ENCODE measurements around the gene TRIM63. TPM values are rescaled to one million over a fixed set of nuclear protein-coding genes. Genes with fewer than 3 reads are reported as not detected.

TRIM63 gene
- total RNA-seq, 4 donors from 2014 or later, result 0.77 to 5.4 TPM; not detected in 2

- Histone ChIP-seq H3K4me1 (peaks cover 0 to 10% of the 10 kb centered on the region in 2 donors), H3K4me3 (no peak overlapping the region), H3K27ac (no peak overlapping the region), H3K27me3 (peaks cover 11 to 14% of the 10 kb centered on the region in 2 donors), H3K9me3 (no peaks in the 10 kb centered on the region), H3K36me3 (no peaks in the 10 kb centered on the region)
- no peak for TF ChIP-seq CTCF (IDR thresholded peaks at IDR 0.05)
- TF ChIP-seq POLR2A (IDR thresholded peaks at IDR 0.05), result no peak
- intact Hi-C loops (cut with DNase I; ENCODE audit: low total_unique reads), result no loop called here
- DNase-seq, result no peak
Observed at GRCh38 chr1:26046246-26047095, 21.0 kb downstream of the TRIM63 start.

GRCh38 chr1:26045722-26046245 is 21.6 kb downstream of the TRIM63 start, which contains the start of gene SLC30A2:
SLC30A2 (minus strand) TSS chr1:26046118; CDS start chr1:26045896, 222 bp downstream.
- peaks cover 11 to 14% of the 10 kb centered on the region in 2 donors for H3K27me3 ChIP-seq
- TF ChIP-seq POLR2A (IDR thresholded peaks at IDR 0.05), result no peak
- no peak for TF ChIP-seq CTCF (IDR thresholded peaks at IDR 0.05)

GRCh38 chr1:26044971-26045721 is 22.3 kb downstream of the TRIM63 start:
- no peaks in the 10 kb centered on the region for H3K9me3 ChIP-seq
- no peak overlapping the region for H3K27ac ChIP-seq
- no peak overlapping the region for H3K4me3 ChIP-seq
- intact Hi-C loops (cut with DNase I; ENCODE audit: low total_unique reads), result no loop called here
- H3K4me1 ChIP-seq, result peaks cover 0 to 10% of the 10 kb centered on the region in 2 donors
- peaks cover 11 to 14% of the 10 kb centered on the region in 2 donors for H3K27me3 ChIP-seq
- no peak for DNase-seq
- no peak for TF ChIP-seq POLR2A (IDR thresholded peaks at IDR 0.05)
- TF ChIP-seq CTCF (IDR thresholded peaks at IDR 0.05), result no peak
- no peaks in the 10 kb centered on the region for H3K36me3 ChIP-seq

More at GRCh38 chr1:26045722-26046245, 21.6 kb downstream of the TRIM63 start, which contains the start of gene SLC30A2:
- no peaks in the 10 kb centered on the region for H3K9me3 ChIP-seq
- DNase-seq, result no peak
- no peak within 1 kb of the TSS for H3K27ac ChIP-seq
- no peak within 1 kb of the TSS for H3K4me3 ChIP-seq
- peaks cover 0 to 10% of the 10 kb centered on the region in 2 donors for H3K4me1 ChIP-seq
- intact Hi-C loops (cut with DNase I; ENCODE audit: low total_unique reads), result no loop called here
- H3K36me3 ChIP-seq, result no peaks in the 10 kb centered on the region

GRCh38 chr1:26044414-26044813 is 23.0 kb downstream of the TRIM63 start:
- H3K9me3 ChIP-seq, result no peaks in the 10 kb centered on the region
- H3K27me3 ChIP-seq, result peaks cover 11 to 14% of the 10 kb centered on the region in 2 donors
- TF ChIP-seq POLR2A (IDR thresholded peaks at IDR 0.05) (no peak), CTCF (IDR thresholded peaks at IDR 0.05) (no peak)
- H3K4me1 ChIP-seq, result peaks cover 0 to 10% of the 10 kb centered on the region in 2 donors
- H3K36me3 ChIP-seq, result no peaks in the 10 kb centered on the region
- no peak overlapping the region for H3K4me3 ChIP-seq
- intact Hi-C loops (cut with DNase I; ENCODE audit: low total_unique reads), result no loop called here
- no peak for DNase-seq
- H3K27ac ChIP-seq, result no peak overlapping the region

All from uterus (tissue), 4 donors.